Measurements from ENCODE around the gene ARGLU1.
A peak's percentile ranks its signal among the peaks of the same experiment; 100 is the strongest.

The ARGLU1 gene

DNA sequence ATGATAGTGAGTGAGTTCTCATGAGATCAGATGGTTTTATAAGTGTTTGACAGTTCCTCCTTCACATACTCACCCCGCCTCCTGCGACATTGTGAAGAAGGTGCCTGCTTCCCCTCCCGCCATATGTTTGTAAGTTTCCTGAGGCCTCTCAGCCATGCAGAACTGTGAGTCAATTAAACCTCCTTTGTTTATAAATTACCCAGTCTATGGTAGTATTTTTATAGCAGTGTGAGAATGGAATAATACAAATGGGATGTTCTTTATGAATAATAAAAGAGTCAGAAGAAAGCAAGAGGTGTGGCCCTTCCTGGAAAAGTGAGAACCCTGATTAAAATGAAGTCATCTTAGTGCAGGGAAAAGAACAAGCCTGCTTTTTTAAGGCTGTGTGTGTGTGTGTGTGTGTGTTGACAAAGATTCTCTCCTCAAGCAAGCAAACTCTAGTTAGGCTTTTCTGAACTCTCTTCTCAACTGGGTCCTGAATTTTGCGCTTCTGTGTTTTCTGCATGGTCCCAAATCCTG lies 18.8 kb upstream of the ARGLU1 start:
- DNase-seq, result no peak

DNA sequence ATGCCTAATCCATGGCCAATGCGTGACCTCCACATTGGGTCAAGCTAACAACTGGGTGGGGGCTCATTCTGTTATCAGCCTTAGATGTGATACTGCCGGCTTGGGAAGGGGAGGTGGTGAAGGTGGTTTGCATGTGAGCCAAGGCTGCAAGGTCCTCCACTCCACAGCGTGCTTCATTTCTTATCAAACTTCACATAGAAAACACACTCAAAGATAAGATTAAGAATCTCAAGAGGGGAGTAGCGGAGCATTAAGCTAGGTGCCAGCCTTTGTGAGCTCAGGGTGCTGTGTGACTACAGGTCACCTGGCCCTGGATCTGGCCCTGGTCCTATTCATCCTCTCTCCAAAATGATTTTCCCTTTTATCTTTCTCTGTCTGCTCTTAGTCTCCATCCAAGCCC lies 13.3 kb upstream of the ARGLU1 start:
- DNase-seq, result no peak

DNA sequence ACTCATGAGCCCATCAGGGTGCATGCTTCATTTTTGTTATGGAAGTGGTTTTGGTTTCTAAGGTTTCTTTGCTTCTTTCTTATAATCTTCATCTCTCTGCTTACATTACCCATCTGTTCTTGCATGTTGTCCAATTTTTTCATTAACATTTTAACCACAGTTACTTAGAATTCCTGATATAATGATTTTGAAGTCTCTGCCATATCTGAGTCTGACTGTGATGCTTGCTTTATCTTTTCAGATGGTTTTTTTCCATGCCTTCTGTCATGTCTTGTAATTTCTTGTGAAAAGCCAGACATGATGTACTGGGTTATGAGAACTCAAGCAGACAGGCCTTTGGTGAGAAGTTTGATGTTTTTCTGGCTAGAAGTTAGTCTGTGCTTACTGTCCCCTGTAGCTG lies 8.0 kb upstream of the ARGLU1 start:
- no peak for DNase-seq

- DNase-seq, result no peak
Measured at GRCh38 chr13:106573868-106574267, 5.9 kb upstream of the ARGLU1 start.

- no peak for DNase-seq
Measured at GRCh38 chr13:106573284-106573846, 5.4 kb upstream of the ARGLU1 start.

- DNase-seq, result no peak
Measured at GRCh38 chr13:106570299-106570852, 2.4 kb upstream of the ARGLU1 start.

DNA sequence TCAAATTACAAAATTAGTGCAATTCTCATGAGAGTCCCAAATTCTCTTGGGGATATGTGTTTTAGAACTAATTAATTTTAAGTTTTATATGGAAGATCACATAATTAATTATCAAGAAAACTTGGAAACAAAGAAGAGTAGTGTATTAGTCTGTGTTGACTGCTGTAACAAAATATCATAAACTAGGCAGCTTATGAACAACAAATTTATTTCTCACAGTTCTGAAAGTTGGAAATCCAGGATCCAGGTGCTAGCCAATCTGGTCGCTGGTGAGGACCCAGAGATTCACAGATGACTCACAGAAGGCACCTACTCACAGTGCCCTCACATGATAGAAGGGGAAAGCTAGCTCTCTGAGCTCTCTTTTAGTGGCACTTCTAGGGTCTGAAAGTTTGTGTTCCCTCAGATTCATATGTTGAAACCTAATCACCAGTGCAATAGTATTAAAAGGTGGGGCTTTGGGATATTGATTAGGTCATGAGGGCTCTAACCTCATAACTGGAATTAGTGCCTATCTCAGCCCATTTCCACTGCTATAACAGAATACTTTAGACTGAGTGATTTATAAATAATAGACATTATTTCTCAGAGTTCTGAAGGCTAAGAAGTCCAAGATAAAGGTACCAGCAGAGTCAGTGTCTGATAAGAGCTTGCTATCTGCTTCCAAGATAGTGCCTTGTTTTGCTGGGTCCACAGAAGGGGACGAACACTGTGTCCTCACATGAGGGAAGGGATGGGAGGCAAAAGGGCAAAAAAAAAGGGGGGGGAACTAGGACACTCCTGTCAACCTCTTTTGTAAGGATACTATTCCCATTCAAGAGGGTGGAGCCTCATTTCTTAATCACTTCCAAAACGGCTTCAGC lies 1.5 kb upstream of the ARGLU1 start:
- DNase-seq, result no peak

DNA sequence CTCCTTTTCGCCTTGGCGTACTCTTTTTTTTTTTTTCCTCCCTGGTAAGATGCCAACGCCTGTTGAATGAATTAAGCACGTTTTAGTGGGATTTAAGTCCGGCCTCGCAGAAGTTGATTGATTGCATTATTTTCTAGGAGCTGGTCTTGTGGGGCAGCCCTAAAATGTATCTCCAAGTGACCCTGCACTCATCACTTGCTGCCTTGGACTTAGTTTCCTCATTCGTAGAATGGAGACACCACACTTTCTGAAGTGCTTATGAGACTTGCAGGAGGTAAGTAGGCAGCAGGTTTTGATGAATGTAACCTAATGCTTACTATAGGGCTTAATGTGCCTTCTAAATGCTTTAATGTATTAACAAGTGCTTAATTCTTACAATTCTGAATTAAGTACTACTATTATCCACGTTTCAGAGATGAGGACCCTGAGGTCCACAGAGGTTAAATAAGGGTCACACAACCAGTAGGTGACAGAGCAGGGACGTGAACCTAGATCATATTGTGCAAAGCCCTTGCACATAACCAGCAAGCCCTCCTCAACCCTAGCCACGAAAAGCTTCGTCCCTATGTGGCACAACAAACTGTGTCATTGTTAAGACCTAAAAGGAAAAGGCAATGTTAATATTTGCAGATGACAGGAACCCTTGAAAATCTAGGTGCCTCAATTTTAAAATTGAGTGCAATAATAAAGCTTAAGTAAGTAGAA lies 514 bp upstream of the ARGLU1 start:
- DNase-seq, result no peak

GRCh38 chr13:106566641-106567473 lies 1.1 kb downstream of the ARGLU1 start:
- peak; percentile 25 for DNase-seq

GRCh38 chr13:106565127-106565775 lies 2.7 kb downstream of the ARGLU1 start:
- DNase-seq, result no peak

DNA sequence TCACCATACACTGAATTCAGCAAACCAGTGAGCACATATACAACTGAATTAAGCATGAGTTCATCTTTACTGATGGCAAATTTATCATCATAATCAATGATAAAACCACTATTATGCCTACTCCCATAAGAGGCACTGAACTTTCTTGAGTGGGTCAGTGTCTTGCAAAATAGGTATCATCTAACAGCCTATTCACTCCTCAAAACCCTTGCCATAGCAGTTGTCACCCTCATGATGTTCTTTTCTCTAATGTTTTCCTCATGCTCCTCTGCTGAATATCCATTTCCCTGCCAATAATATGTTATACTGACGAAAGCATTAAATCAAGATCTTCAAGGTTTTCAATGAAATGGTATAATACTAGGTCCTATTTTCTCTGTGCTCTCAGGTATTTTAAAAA lies 5.6 kb downstream of the ARGLU1 start:
- no peak for DNase-seq

GRCh38 chr13:106561551-106562170 lies 6.3 kb downstream of the ARGLU1 start:
- DNase-seq, result no peak

- no peak for DNase-seq
Measured at GRCh38 chr13:106560821-106561220, 7.1 kb downstream of the ARGLU1 start.

- no peak for DNase-seq
Measured at GRCh38 chr13:106558527-106558926, 9.4 kb downstream of the ARGLU1 start.

DNA sequence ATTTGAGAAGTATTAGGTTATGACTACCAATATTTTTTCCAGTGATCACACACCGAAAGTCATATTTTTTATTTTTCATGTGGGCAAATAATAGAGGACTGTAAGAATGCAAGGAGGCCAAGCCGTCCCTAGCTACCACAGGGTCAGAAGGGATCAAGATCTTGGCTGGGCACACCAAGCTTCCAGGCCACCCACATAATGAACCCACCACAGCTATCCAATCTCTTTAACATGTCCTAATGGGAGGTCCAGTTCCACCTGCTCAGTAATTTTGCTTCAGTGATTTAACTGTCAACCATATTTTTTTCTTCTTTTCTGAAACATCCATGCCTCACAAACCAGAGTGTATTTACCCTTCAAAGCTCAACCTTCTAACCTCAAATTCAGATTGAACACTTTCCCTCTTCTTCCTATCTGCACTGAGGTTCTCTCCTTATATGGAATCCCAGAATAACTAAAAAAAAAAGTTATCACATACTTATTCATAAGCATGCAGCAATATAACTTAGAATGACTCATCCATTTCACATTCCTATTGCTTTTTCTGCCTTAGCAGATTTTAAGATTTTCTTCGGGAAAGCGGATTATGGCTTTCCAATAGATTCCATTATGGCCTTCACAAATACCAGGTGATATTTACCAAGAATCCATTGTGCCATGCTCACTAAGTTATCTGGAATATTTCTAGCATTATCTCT lies 12.2 kb downstream of the ARGLU1 start:
- DNase-seq, result no peak

- DNase-seq, result no peak
Measured at GRCh38 chr13:106551751-106552150, 16.2 kb downstream of the ARGLU1 start.

- DNase-seq, result no peak
Measured at GRCh38 chr13:106551350-106551749, 16.6 kb downstream of the ARGLU1 start.

DNA sequence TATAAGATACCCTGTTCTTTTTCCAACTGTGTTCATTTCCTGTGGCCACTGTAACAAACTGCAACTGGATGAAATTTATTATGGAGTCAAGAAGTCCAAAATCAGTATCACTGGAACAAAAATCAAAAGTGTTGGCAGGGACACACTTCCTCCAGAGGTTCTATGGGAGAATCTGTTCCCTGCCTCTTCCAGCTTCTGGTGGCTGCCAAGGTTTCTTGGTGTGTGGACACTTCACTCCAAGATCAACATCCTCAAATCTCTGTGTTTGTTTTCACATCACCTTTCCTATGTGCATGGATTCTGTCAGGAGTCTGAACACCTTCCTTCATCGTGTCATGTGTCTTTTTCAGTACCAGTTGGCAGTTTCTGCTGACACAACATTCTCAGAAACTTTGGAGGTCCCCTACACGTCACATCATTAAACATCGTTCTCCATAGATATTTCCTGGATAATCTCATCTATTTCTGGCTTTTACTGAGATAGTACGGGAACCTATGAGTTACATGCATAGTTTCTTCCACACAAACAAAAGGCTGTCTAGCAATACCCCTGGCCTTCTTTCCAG lies 17.3 kb downstream of the ARGLU1 start:
- no peak for DNase-seq

- DNase-seq, result no peak
Measured at GRCh38 chr13:106548064-106548696, 19.8 kb downstream of the ARGLU1 start.

GRCh38 chr13:106541826-106542225 lies 26.1 kb downstream of the ARGLU1 start:
- DNase-seq, result no peak

Data from NCI-H2029 (cell line).